Measurements from ENCODE around the gene C20orf141.
"Not testable (repeated sequence)": the region's sequence is repeated elsewhere in the genome, so short reads cannot be mapped to it uniquely, and the experiment has no call there.

The C20orf141 gene

DNA sequence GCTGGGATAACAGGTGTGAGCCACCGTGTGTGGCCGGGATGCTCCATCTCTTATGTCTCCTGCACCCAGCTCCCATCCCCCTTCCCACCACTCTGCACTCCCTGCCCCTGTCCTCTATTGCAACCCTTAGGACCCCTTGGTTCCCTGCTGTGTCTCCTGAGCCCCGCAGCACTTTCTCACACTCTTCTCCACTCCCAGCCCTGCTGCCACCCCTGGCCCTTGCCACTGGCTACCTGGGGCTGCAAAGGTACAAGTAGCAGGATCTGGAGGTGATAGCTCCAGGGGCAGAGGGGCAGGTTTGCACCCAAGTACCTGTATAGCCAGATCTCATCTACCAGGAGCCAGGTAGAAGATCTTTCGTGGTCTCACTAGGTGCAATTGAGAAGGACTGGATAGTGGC is 7.8 kb upstream of the C20orf141 start:
- no peaks in the 10 kb centered on the region for H3K36me3 Mint-ChIP-seq (ENCODE audit: low read depth)
- peaks cover 4% of the 10 kb centered on the region for H3K4me1 Mint-ChIP-seq (ENCODE audit: low read depth)
- peaks cover 72% of the 10 kb centered on the region for H3K27me3 Mint-ChIP-seq (ENCODE audit: low read depth)
- H3K4me3 Mint-ChIP-seq = no peak overlapping the region
- H3K27ac Mint-ChIP-seq = no peak overlapping the region
- H3K9me3 Mint-ChIP-seq = peaks cover 9% of the 10 kb centered on the region

DNA sequence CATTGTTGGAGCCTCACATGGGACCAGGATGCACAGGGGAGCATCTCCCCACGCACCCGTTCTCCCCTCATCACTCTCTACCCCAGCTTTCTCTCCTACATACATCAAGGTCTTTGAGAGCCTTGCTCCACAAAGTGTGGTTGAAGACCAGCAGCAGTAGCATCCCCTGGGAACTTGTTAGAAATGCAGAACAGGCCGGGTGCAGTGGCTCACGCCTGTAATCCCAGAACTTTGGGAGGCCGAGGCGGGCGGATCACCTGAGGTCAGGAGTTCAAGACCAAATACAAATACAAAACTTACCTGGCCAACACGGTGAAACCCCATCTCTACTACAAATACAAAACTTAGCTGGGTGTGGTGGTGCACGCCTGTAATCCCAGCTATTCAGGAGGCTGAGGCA is 6.9 kb upstream of the C20orf141 start:
- H3K4me1 Mint-ChIP-seq (ENCODE audit: low read depth); H3K36me3 Mint-ChIP-seq (ENCODE audit: low read depth); H3K27ac Mint-ChIP-seq; H3K4me3 Mint-ChIP-seq: not testable (repeated sequence)
- Mint-ChIP-seq H3K9me3 (peaks cover 15% of the 10 kb centered on the region), H3K27me3 (ENCODE audit: low read depth) (peaks cover 71% of the 10 kb centered on the region)

DNA sequence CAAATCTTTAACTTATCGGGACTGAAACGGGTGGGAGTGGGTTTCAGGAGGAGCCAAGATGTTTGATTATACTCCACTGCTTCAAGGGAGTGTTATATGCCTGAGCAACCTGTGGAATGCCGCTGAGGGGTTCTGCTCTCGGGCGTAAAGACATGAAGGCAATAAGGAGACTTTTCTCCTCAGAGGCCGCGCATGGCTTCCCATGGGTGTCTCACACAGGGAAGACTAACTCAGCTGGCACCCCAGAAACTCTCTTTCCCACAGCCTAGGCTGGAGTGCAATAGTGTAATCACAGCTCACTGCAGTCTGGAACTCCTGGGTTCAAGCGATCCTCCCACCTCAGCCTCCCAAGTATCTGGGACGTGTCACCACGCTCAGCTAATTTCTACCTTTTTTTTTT is 5.1 kb upstream of the C20orf141 start:
- H3K27ac Mint-ChIP-seq = no peak overlapping the region
- H3K4me1 Mint-ChIP-seq (ENCODE audit: low read depth) = peaks cover 7% of the 10 kb centered on the region
- no peak overlapping the region for H3K4me3 Mint-ChIP-seq
- H3K27me3 Mint-ChIP-seq (ENCODE audit: low read depth) = peaks cover 69% of the 10 kb centered on the region
- no peaks in the 10 kb centered on the region for H3K36me3 Mint-ChIP-seq (ENCODE audit: low read depth)
- H3K9me3 Mint-ChIP-seq = peaks cover 20% of the 10 kb centered on the region

DNA sequence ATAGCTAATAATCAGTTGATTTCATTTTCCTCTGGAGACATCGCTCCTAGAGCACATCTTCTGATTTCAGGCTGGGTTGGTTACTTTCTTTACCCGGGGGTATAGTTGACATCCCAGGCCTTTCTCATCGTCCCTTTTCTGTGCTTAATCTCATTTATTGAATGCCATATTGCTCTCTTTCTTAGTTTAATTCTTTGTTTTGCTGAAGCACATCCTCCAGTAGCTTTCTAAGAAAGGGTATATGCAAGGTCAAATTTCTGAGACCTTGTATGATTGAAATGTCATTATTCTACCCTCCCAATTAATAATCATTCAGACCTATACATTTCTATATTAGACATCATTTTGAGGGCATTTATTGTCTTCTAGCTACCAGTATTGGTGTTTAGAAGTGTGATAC is 2.6 kb upstream of the C20orf141 start:
- Mint-ChIP-seq H3K27me3 (ENCODE audit: low read depth) (peaks cover 57% of the 10 kb centered on the region), H3K4me3 (no peak overlapping the region), H3K9me3 (peaks cover 20% of the 10 kb centered on the region), H3K36me3 (ENCODE audit: low read depth) (no peaks in the 10 kb centered on the region), H3K4me1 (ENCODE audit: low read depth) (peaks cover 8% of the 10 kb centered on the region), H3K27ac (no peak overlapping the region)

GRCh38 chr20:2814076-2814475 is 711 bp upstream of the C20orf141 start:
- Mint-ChIP-seq H3K4me3 (no peak overlapping the region), H3K36me3 (ENCODE audit: low read depth) (no peaks in the 10 kb centered on the region), H3K27me3 (ENCODE audit: low read depth) (peaks cover 63% of the 10 kb centered on the region)

DNA sequence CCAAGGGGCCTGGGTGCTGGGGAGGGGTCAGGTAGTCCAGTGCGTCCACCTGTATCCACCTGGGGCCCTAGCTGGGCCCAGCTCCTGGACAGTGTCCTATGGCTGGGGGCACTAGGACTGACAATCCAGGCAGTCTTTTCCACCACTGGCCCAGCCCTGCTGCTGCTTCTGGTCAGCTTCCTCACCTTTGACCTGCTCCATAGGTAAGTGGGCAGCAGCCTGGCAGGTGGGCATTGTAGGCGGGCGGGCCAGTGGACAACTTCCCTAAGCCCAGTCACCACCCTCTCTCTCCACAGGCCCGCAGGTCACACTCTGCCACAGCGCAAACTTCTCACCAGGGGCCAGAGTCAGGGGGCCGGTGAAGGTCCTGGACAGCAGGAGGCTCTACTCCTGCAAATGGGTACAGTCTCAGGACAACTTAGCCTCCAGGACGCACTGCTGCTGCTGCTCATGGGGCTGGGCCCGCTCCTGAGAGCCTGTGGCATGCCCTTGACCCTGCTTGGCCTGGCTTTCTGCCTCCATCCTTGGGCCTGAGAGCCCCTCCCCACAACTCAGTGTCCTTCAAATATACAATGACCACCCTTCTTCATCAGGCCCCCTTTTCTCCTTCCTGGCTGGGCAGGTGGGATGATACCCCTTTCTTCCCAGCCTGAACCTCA is 584 bp downstream of the C20orf141 start:
- H3K27me3 Mint-ChIP-seq (ENCODE audit: low read depth) = peaks cover 70% of the 10 kb centered on the region
- H3K27ac Mint-ChIP-seq = no peak overlapping the region
- H3K4me1 Mint-ChIP-seq (ENCODE audit: low read depth) = peaks cover 6% of the 10 kb centered on the region
- peaks cover 20% of the 10 kb centered on the region for H3K9me3 Mint-ChIP-seq
- H3K4me3 Mint-ChIP-seq = no peak overlapping the region
- no peaks in the 10 kb centered on the region for H3K36me3 Mint-ChIP-seq (ENCODE audit: low read depth)

More at GRCh38 chr20:2814076-2814475, 711 bp upstream of the C20orf141 start:
- Mint-ChIP-seq H3K9me3 (peaks cover 20% of the 10 kb centered on the region), H3K27ac (no peak overlapping the region), H3K4me1 (ENCODE audit: low read depth) (peaks cover 4% of the 10 kb centered on the region)

DNA sequence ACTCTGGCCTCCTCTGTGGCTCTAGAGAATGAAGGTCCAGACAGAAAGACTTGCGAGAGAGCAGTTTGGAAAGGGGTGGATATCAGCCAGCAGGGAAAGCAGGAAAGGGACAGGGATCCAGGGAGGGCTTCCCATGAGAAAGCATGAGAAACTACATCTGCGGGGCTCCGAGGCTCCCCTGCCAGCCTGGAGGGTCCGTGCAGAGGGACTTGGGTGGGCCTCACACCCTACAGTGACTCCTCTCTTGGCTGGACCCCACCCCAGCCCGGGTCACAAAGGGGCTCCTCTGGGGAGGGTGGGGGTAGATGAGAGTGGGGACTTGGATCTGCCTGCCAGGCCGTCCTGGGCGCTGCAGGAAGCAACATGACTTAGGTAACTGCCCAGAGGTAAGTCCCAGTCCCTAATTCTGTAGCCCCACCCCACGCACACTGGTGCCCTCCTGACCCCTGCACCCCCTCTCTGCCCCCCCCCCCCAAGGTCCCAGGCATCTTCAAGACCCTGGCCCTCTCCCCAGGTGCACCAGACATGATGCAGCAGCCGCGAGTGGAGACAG is 1.3 kb downstream of the C20orf141 start, which contains the start of gene TMEM239:
Gene TMEM239 (plus strand): TSS at position 335 of the 553 bp plus-strand sequence. CDS start 191 bp downstream, at position 526.
- Mint-ChIP-seq H3K9me3 (peaks cover 17% of the 10 kb centered on the region), H3K27me3 (ENCODE audit: low read depth) (peaks cover 72% of the 10 kb centered on the region), H3K36me3 (ENCODE audit: low read depth) (no peaks in the 10 kb centered on the region), H3K4me3 (no peak within 1 kb of the TSS), H3K27ac (no peak within 1 kb of the TSS), H3K4me1 (ENCODE audit: low read depth) (peaks cover 6% of the 10 kb centered on the region)

DNA sequence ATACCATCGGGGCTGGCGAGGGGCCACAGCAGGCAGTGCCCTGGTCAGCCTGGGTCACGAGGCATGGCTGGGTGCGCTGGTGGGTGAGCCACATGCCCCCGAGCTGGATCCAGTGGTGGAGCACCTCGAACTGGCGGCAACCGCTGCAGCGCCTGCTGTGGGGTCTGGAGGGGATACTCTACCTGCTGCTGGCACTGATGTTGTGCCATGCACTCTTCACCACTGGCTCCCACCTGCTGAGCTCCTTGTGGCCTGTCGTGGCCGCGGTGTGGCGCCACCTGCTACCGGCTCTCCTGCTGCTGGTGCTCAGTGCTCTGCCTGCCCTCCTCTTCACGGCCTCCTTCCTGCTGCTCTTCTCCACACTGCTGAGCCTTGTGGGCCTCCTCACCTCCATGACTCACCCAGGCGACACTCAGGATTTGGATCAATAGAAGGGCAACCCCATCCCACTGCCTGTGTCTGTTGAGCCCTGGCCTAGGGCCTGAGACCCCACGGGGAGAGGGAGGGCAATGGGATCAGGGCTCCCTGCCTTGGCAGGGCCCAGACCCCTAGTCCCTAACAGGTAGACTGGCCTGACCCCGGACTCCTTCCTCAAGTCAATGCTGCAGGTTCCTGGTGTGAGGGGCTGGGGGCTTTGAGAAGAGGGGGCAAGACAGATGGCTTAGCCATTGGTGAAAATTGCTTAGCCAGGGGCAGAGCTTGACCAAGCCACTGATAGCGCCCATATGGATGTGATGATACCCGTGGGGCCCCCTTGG is 2.0 kb downstream of the C20orf141 start:
- Mint-ChIP-seq H3K27me3 (ENCODE audit: low read depth) (peaks cover 70% of the 10 kb centered on the region), H3K4me1 (ENCODE audit: low read depth) (peaks cover 10% of the 10 kb centered on the region), H3K27ac (no peak overlapping the region), H3K4me3 (no peak overlapping the region), H3K36me3 (ENCODE audit: low read depth) (no peaks in the 10 kb centered on the region), H3K9me3 (peaks cover 14% of the 10 kb centered on the region)

- Mint-ChIP-seq H3K36me3 (ENCODE audit: low read depth) (no peaks in the 10 kb centered on the region), H3K4me1 (ENCODE audit: low read depth) (peaks cover 15% of the 10 kb centered on the region), H3K4me3 (no peak overlapping the region), H3K27me3 (ENCODE audit: low read depth) (peaks cover 69% of the 10 kb centered on the region), H3K9me3 (peaks cover 8% of the 10 kb centered on the region), H3K27ac (no peak overlapping the region)
Measured at GRCh38 chr20:2817341-2817726, 2.5 kb downstream of the C20orf141 start.

GRCh38 chr20:2817891-2818595 is 3.3 kb downstream of the C20orf141 start:
- H3K36me3 Mint-ChIP-seq (ENCODE audit: low read depth) = no peaks in the 10 kb centered on the region
- no peak overlapping the region for H3K4me3 Mint-ChIP-seq
- peaks cover 5% of the 10 kb centered on the region for H3K9me3 Mint-ChIP-seq
- H3K27me3 Mint-ChIP-seq (ENCODE audit: low read depth) = peaks cover 65% of the 10 kb centered on the region
- H3K27ac Mint-ChIP-seq = peak overlapping the region; percentile 21
- H3K4me1 Mint-ChIP-seq (ENCODE audit: low read depth) = peaks cover 15% of the 10 kb centered on the region

DNA sequence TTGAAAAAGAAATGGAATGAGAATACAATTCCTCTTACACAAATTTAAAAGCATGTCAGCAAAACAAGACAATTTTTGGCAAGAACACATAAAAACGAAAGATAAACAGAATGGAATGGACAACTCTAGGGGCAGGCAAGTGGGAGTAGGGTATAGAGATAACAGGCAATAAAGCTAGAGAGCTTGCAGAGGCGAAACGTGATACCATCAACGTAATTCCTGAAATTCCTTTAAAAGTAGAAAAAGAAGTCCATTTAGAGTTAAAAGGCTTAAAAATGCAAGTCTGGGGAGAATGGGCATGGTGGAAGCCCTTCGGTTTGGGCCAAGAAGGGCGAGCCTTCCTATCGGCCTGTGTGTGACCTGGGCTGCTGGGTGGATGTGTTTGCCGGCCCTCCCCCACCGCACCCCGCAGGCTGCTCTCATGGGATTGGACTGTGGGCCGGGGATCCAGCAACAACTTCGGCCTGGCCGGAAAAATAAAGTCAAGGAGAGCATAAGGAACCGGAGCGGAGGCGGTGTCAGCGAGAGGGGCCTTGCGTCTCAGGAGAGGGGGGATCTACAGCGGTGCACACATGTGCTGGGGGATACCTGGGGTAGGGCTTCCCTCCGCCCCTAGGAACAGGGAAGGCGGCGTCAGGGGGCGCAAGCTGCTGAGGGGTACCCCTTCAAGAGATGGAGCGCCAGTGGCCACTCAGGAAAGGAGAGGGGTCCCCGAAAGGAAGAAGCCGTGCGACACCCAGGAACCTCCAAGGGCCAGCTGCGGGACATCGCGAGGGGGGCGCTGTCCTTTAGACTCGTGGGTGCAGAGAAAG is 5.5 kb downstream of the C20orf141 start:
- H3K4me1 Mint-ChIP-seq (ENCODE audit: low read depth) = peaks cover 11% of the 10 kb centered on the region
- peak overlapping the region; percentile 4 for H3K4me3 Mint-ChIP-seq
- no peaks in the 10 kb centered on the region for H3K36me3 Mint-ChIP-seq (ENCODE audit: low read depth)
- H3K27ac Mint-ChIP-seq = no peak overlapping the region
- peaks cover 50% of the 10 kb centered on the region for H3K27me3 Mint-ChIP-seq (ENCODE audit: low read depth)
- H3K9me3 Mint-ChIP-seq = no peaks in the 10 kb centered on the region

DNA sequence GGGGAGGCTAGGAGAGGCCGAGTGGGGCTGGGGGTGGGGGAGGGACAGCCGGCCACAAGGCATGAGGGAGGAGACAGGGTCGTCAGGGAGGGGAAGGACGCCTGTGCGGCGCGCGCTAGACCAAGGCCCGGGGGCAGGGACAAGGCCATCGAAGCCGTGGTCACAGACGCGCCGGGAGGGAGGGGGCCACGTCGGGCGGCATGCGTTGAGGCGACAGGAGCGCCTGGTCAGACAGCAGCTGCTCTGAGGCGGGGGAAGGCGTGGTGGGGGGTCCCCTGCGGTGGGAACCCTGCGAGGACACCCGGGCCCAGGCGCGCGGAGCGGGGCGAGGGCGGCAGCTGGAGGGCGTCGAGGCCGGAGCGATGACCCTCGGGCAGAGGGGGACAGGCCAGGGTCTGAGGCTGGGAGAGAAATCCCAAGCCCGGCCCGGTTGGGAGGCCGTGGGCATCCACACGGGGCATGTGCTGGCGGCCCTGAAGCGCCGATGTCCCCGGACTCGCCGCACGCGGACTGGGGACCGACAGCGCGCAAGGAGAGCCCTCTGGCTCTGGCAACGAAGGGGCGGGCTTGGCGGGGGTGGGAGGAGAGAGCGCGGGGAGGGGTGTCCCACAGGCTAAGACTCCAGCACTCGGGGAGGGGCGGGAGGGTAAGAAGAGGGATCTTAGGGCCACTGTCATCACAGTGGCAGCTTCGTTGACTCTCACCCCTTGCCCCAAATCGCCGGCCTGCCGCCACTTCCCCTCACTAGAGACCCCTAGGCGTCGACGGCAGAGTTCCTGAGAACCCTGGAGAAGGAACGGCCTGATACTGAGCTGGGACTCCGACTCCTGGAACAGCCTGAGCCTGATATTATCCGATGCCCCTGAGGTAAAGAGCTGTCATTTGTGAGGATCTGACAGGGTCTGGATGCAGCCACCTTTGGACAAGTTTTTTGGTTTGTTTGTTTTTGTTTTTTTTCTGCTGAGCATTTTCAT is 6.4 kb downstream of the C20orf141 start:
- H3K27ac Mint-ChIP-seq = no peak overlapping the region

GRCh38 chr20:2822073-2822472 is 7.3 kb downstream of the C20orf141 start:
- H3K27ac Mint-ChIP-seq = peak overlapping the region; percentile 36
- peaks cover 53% of the 10 kb centered on the region for H3K27me3 Mint-ChIP-seq (ENCODE audit: low read depth)
- peaks cover under 1% of the 10 kb centered on the region for H3K36me3 Mint-ChIP-seq (ENCODE audit: low read depth)
- H3K4me3 Mint-ChIP-seq = peak overlapping the region; percentile 28
- H3K9me3 Mint-ChIP-seq = no peaks in the 10 kb centered on the region
- H3K4me1 Mint-ChIP-seq (ENCODE audit: low read depth) = peaks cover 26% of the 10 kb centered on the region

More for the DNA sequence above, 6.4 kb downstream of the C20orf141 start:
- no peaks in the 10 kb centered on the region for H3K36me3 Mint-ChIP-seq (ENCODE audit: low read depth)
- H3K4me1 Mint-ChIP-seq (ENCODE audit: low read depth) = peaks cover 17% of the 10 kb centered on the region
- H3K9me3 Mint-ChIP-seq = no peaks in the 10 kb centered on the region
- H3K4me3 Mint-ChIP-seq = peak overlapping the region; percentile 57
- peaks cover 50% of the 10 kb centered on the region for H3K27me3 Mint-ChIP-seq (ENCODE audit: low read depth)

All from T-helper 1 cell treated with Interleukin-12 subunit alpha and Interleukin-12 subunit beta and Interleukin-4 antibody, amounts not matched to agents 30 μg/mL and 1 μg/mL, for 36 hours (primary cell).